Non-pigmented ciliary epithelial cell (primary cell): ENCODE results near the gene ACSL1.

ENCODE experiments used
- DNase-seq: peaks from one replicate; pipeline ENCODE4 v3.0.0-alpha.2; 2010; ENCODE audit warnings: low read depth

The ACSL1 gene

GRCh38 chr4:184715526-184715925, 110.2 kb downstream of the ACSL1 start:
- no peak for DNase-seq

GRCh38 chr4:184713887-184714286, 111.9 kb downstream of the ACSL1 start:
- DNase-seq = no peak

GRCh38 chr4:184712322-184712721, 113.4 kb downstream of the ACSL1 start:
- no peak for DNase-seq

GRCh38 chr4:184706453-184706852, 119.3 kb downstream of the ACSL1 start:
- DNase-seq = no peak

- no peak for DNase-seq
Measured at GRCh38 chr4:184705692-184706091, 120.1 kb downstream of the ACSL1 start.
